Measurements from ENCODE around the gene FRMD4B. TPM values are rescaled to one million over a fixed set of nuclear protein-coding genes. Genes with fewer than 3 reads are reported as not detected.

Gene FRMD4B
- total and polyA plus RNA-seq, 2 donors (not counting 3 experiments of a cell fraction or from before 2014, with no cell fraction given), result 66.4 to 89.7 TPM

GRCh38 chr3:69273896-69274295 lies 112.0 kb downstream of the FRMD4B start:
- H3K4me2 ChIP-seq (ENCODE audit: insufficient read depth, low read length), result no peak overlapping the region
- no peaks in the 10 kb centered on the region for H4K20me1 ChIP-seq (replicated peaks; ENCODE audit: control insufficient read depth, extremely low read depth, insufficient read depth, low read length)
- no peak for FAIRE-seq
- no peaks in the 10 kb centered on the region for H3K36me3 ChIP-seq (ENCODE audit: control insufficient read depth in 2 of 2, extremely low read depth in 1 of 2, insufficient read depth in 2 of 2, low read length in 2 of 2)
- TF ChIP-seq POLR2A (IDR thresholded peaks at IDR 0.05; ENCODE audit: low read depth, low read length), result no peak
- TF ChIP-seq GATA2 (IDR thresholded peaks at IDR 0.05; ENCODE audit: insufficient read depth, insufficient read length, low read depth, low read length), result no peak
- TF ChIP-seq CTCF (IDR thresholded peaks at IDR 0.05; ENCODE audit: extremely low read depth in 1 of 2, insufficient read depth in 1 of 2, low read depth in 1 of 2, low read length in 2 of 2), result no peak
- no peak for TF ChIP-seq POLR2AphosphoS5 (IDR thresholded peaks at IDR 0.05; ENCODE audit: insufficient read depth, low read depth, low read length)
- TF ChIP-seq JUN (IDR thresholded peaks at IDR 0.05; ENCODE audit: borderline replicate concordance, insufficient read depth, insufficient read length, low read depth), result no peak
- no peak for TF ChIP-seq EZH2 (IDR thresholded peaks at IDR 0.05; ENCODE audit: borderline replicate concordance, low read depth, low read length, severe bottlenecking)
- no peak for TF ChIP-seq MYC (IDR thresholded peaks at IDR 0.05; ENCODE audit: low read depth, low read length)
- no peak for TF ChIP-seq MAX (IDR thresholded peaks at IDR 0.05; ENCODE audit: insufficient read depth, insufficient read length)
- TF ChIP-seq FOS (IDR thresholded peaks at IDR 0.05; ENCODE audit: borderline replicate concordance, insufficient read depth, low read length), result no peak
- no peaks in the 10 kb centered on the region for H3K9me3 ChIP-seq (replicated peaks; ENCODE audit: control insufficient read depth, insufficient read depth, low read length)
- no peaks in the 10 kb centered on the region for H3K79me2 ChIP-seq (ENCODE audit: control insufficient read depth, insufficient read depth, low read length)
- H2AFZ ChIP-seq (ENCODE audit: low read depth, low read length), result no peak overlapping the region
- no peak overlapping the region for H3K27ac ChIP-seq (ENCODE audit: insufficient read depth, low read depth, low read length)
- dilution Hi-C loops (cut with MboI; ENCODE audit: extremely low pct_ligation_motif_present, low sequenced_read_pairs), result no loop called here
- no peaks in the 10 kb centered on the region for H3K4me1 ChIP-seq (ENCODE audit: control insufficient read depth, extremely low read depth, insufficient read depth, low read length)
- H3K4me3 ChIP-seq (replicated peaks in 1 of 3; ENCODE audit: insufficient read depth in 1 of 3, low read depth in 1 of 3, low read length in 3 of 3), result no peak overlapping the region
- intact Hi-C loops (cut with micrococcal nuclease), result no loop called here
- DNase-seq (ENCODE audit: low read depth, low spot score), result no peak
- H3K27me3 ChIP-seq (ENCODE audit: control insufficient read depth in 2 of 2, insufficient read depth in 2 of 2, low read length in 2 of 2), result no peaks in the 10 kb centered on the region
- no peaks in the 10 kb centered on the region for H3K9me1 ChIP-seq (replicated peaks; ENCODE audit: control insufficient read depth, extremely low read depth, insufficient read depth, low read length)
- CTCF ChIA-PET, result interaction anchor here (1.5 to 2.8 kb wide), 6 partner anchors 8 to 112 kb away, joined by 3 to 10 read pairs (median 6); no protein-coding TSS in a partner anchor
- H3K9ac ChIP-seq (replicated peaks; ENCODE audit: extremely low read depth, insufficient read depth, low read length), result no peak overlapping the region
- POLR2A ChIA-PET, result no interaction called here
- BruUV-seq (replicated peaks), result no TSS peak

Measured in endothelial cell of umbilical vein (primary cell).